Brain pericyte (primary cell): Measurements from ENCODE around the gene EFNA5.
"Not testable (repeated sequence)": the region's sequence is repeated elsewhere in the genome, so short reads cannot be mapped to it uniquely, and the experiment has no call there.

Source experiments
- DNase-seq: peaks from one replicate; pipeline ENCODE4 v3.0.0-alpha.2; 2012; ENCODE audit warnings: low read depth, low spot score

The EFNA5 gene

DNA sequence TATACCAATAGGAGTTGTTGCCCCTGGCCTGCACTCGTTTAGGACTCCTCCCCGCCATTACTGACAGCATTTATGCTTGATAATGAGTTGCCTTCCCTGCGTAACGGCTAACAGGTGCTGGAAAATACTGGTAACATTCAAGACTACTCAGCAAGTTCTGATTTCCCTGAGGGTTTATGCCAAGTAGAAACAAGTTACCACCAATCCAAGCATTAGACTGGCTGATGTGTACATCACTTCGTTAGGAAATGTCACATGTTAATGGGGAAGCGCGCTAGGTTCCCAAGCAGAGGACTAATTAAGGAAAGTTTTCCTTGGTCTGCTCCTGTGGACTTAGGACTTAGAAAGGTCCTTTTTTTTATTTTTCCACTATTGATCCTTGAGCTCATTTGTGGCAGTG is 302.1 kb downstream of the EFNA5 start:
- DNase-seq, result no peak

DNA sequence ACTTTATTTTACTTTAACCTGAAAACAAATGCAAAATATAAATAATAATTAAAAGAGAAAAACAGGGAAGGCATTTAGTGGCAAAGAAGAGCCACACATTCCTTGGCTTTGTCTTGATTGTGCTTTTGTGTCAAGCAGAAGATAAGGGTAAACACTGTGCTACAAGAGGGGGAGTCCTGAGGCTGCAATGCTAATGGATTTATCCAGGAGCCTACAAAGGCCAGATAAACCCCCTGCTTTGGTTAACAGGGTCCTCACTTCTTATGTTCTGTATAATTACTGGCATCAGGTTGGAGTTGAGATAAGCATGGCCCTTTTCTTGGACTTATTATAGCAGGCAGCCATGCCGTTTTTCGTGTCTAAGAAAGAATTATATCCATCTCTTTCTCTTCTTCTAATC is 302.8 kb downstream of the EFNA5 start:
- DNase-seq, result no peak

DNA sequence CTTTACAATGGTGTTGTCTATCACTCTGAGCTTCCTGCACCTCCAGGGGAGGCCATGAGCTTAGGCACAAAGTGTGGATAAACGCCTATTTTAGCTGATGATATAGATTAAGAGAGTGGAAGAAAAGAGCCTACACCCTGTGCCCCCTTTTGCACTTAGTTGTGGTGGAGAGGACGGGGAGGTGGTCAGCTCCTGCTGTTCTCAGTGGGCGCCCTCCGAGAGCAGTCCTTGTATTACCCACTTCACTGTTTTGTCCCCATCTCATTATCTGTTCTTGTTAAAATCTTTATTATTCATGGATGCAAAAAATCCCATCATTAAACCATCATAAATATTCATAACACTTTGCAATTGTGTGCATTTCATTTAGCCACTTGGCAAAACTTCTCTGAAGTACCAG is 303.3 kb downstream of the EFNA5 start:
- no peak for DNase-seq

DNA sequence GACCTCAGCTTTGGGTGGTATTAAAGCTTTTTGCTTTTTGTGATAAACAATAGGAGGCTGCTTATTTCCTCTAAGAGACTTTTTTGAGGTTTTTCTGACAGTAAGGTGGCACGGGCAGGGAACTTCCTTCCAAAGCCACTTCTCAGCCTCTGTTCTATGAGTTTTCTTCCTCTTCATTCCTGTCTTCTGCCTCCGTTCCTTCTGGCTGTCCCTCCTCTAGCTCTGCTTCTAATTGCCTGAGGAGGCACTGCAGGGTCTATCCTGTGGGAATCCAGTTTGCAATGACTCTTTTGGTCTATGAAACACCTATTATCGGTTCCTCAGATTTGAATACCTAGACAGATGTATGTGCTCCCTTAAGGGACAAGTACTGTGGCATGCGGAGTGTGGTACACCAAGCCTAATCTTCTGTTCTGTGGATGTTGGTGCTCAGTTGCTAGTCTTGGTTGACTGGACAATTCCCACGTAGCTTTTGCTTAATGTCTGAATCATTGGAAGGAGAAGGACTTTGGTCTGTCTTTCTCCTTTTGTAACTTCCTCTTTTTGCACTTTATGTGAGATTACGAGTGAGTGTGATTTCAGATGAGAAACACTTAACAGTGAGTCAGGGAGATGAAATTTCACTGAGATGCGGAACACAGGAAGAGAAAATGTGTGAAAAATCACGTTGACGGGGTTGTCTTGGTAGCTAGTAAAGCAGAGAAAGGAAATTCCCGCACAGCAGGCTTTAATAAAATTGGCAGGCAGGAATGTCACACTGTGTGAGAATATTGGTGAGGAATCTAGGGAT is 305.2 kb downstream of the EFNA5 start:
- DNase-seq, result no peak

DNA sequence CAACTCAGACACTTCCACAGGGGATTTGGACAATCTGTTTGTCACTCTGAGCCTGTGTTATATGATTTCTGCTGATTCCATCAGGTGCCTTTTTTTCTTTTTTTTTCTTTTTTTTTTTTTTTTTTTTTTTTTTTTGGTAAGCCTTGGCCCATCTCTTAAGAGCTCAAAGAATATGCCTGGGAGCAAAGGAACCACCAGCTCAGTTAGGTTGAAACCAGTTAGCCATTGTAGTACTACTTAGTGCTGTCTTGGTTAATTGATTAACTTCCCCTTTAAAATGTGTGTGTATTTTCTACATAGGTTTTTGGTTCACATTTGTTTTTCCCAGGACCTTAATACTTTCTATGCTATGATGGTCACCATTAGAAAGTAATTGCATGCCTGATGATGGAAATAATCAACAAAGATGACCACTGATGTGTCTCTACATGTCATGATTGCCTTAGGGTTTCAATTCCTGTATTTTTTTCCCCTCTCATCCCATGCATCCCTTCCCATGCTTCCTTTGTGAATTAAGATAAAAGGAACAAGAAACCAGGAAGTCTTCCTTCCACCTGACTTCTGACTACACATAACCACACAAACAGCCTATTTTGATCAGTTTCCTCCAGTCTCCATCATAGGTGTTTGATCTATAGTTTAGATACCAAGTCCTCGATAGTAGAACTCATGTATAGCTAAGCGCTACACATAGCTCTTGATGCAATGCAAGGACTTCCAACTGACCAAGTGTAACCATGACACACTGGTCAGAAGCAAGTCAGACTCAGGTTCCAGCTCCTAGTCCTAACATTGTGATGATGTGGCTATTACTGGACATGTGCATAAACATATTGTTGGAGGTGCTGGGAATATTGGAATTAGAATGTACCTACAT is 306.1 kb downstream of the EFNA5 start:
- DNase-seq, result no peak

DNA sequence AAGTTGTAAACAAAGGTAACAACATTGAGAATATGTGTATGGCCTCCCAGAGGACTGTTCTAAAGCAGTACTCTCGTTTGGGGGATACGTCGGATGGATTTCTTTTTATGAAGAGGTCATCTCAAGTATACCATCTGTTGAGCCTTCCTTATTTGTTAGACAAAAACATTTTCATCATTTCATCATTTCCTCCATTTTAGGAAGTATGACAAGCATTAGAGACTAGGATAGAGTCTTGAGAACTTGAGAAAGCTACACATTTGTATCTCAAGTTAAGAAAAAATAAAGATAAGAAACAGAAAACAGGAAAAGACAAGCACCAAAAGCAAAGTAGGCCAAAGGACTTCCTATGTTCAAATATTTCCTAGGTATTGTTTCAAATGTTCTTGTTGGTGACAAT is 307.0 kb downstream of the EFNA5 start:
- no peak for DNase-seq

DNA sequence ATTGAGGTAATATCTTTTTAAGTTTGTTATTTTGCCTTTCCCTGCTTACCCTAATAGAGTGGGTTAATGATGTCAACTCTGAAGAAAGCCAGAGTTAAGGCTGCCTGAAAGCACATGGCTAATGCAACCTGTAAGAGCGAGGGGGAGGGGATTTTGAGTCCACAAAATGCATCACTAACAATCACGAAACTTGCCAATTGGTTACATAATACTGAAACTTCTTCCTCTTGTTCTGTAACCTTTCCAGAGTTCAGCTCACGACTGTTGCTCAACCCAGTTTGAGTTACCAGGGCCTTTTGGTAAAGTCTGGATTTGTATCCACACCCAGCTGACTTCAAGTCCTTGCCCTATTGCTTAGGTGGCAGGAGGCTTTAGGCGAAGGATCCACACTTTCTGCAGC is 308.8 kb downstream of the EFNA5 start:
- no peak for DNase-seq

DNA sequence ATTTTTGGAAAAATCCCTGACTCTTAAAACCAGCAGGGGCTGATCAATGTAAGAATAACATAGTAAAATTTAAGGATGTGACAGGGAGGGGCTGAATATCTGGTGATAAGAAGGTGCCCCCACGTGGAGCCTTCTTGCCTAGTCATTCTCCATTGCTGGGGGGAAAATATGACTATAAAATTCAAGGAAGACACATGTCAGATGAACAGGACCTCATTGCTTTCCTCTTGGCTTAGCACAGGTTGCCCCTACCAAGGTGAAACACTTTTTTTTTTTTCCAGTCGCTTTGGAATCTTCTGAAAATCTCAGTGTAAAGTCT is 310.9 kb downstream of the EFNA5 start:
- DNase-seq, result no peak

DNA sequence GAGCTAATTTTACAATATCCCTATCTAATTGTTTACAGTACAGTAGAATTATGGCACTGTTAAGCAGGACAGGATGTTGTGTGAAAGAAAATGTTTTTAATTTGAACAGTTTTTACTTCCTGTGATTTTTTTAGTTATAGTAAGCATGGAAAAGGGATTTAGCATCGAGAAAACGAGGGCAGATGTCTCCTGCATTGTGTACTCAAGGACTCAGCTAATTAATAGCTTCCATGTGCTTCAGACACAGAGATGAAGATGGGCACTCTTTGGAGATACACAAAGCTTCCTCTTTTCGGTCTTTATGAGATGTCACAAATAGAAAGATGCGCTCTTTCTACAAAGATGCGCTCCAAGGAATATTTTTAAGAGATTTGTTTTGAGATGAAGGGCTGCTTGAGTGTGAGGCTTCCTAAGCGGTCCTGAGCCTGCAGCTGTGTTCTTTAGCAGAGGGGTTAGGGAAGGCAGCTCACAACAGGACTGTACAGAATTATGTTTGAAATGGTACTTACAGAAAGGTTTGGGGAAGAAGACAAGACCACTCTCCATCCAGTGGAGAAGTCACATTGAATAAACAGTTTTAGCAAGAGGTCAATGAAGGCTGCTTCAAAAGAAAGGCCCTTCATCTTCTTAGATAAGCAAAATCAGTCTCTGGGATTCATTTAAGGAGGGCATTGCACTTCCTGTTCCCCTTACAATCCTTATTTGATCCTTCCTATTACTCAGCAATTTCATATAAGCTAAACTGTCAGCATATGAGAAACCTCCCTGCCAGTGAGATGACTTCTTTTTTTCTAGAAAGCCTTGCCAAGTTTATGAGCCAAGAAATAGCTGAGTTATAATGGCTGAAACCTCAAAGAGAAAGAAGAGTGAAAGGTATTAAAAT is 311.5 kb downstream of the EFNA5 start:
- DNase-seq, result no peak

DNA sequence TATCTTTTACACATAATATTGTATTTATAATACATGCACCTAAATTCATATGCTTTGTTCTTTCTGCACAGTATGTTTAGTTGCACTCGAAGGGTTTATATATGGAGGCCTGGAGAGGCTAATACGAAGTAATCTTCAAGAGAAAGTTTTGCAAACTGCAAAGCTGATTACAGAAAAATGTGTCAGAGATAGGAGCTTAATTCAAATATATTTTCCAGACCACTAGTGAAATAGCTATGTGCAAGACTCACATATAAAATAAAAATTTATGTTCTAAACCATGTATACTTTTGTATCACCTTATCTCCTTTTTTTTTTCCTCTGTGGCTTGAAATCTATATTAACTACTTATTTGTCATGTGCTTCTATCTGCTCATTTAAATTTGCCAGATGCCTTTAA is 313.8 kb downstream of the EFNA5 start:
- no peak for DNase-seq

DNA sequence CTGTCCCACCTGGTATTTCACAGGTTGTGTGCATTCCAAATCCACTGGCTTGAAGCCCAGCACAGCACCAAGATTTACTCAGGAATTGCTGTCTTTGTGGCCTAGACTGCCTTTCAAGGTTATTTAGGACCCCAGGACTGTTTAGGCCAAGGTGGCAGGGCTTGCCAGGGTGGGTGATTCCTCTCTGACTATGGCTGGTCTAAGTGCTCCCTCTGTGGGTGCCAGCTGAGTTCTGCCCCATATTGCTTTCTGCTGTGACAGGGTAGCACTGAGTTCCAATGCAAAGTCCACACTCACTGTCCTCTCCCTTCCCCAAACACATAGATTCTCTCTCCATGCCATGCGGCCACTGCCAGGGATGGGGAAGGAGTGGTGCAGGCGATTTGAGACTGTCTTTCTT is 318.2 kb downstream of the EFNA5 start:
- DNase-seq, result no peak

DNA sequence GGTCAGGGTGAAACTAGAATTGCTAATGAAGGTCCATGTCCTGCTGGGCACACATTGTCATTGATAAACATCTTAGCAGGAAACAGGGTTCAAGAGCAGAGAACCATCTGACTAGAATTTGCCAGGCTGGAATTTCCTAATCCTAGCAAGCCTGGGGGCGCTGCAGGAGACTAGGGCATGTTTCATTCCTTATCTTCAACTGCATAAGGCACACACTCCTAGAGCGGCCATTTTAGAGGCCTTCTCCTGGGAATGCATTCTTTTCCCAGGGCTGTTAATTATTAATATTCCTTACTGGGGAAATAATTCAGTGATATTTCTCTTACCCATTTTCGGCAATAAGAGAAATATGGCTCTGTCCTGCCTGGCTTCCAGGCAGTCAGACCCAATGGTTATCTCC is 324.2 kb downstream of the EFNA5 start:
- not testable (repeated sequence) for DNase-seq

DNA sequence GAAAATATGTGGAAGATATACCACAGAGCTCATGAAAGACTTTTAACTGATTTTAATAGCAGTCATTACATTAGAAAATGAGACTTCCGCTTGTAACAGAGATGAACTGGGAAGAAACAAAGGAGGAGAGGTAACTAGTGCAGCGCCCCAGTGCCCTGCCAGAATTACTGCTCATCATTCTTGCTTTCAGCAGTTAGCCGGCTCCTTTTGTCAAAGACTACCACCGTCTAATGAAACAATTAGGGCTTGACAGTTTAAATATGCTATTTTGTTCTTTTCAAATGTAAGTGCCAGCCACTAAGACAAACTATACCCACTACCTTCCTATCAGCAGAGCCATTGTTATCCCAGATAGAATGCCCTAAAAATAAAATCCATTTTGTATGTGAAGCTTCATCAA is 328.4 kb downstream of the EFNA5 start:
- no peak for DNase-seq

DNA sequence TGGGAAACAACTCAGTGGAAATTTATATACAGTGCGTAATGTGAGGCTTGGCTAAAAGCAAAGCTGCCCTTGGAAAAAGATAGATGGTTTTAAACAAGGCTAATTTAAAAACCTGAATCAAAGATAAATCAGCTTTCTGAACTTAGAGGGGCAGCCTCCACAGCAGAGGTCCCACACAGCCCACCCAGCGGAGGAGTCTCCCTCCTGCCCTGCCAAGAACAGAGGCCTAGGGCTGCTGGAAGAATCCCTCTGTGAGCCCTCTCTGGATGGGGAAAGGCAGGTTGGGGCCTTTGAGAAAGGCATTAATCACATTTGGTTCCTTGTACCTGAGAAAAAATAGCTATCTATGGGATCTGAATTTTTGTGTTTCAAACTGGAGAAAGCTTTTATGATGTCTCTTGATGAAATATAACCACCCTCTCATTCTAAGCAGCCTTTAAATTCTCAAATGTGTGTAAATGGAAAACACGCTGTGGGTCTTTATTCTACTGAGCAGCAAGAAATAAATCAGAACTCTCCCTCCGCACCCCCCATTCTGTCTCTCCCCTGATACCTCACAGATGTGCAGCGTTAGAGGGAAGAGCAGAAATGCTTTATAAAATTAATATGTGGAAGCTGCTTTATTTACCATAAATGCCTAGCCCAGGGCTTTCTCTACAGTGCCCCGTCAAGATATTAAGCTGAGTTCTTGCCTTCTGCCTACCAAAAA is 329.2 kb downstream of the EFNA5 start:
- no peak for DNase-seq

DNA sequence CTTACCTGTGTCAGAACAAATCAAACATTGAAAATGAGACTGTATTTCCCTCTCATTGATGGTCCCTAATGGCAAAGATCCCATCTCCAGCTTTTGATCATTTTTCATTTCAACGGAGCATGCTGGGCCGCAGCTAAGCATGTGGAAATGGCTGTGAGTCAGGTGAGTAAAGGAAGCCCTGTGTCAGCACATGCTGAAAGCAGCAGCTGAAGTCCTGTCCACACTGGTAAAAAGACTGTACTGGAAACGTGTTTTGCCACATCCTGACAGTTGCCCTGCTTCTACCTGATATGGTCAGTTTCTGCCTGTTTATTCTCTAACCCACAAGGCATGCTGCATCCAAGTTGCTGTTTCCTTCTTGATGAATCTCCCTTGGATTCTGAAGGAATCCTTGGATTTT is 330.1 kb downstream of the EFNA5 start:
- no peak for DNase-seq

DNA sequence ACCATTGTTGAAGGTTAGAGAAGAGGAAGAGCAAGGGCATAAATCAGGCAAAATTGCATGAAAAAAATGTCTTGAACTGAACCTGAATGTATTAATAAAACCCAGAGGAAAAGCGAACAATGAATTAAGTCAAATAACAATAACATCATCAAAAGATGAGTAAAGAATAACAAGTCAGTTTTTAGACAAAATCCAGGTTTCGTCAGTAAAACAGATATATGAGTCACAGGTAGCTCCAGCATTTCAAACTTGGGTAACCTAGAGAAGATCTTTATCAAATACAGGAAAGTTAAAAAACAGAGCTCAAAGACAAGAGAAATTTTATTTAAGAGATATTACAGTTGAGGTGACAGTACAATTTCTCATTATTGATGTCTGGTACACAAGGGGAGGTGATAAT is 332.4 kb downstream of the EFNA5 start:
- DNase-seq, result no peak

DNA sequence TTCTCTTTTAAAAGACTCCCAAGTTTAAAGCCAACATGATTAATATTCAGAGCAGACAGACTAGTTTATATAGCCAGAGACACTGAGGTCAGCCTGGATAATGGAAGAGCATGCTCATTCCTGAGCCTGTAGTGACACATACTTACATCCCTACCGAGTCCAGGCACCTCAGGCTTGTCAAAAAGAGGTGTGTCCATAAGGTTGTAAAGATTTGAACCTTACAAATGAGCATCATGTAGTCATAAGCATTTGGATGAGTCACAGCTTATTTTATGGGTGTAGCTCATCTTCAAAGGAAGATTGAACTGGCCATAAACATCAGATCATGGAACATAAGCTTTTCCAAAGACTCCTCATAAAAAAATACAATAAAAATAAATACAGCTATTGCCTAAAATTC is 333.5 kb downstream of the EFNA5 start:
- no peak for DNase-seq

DNA sequence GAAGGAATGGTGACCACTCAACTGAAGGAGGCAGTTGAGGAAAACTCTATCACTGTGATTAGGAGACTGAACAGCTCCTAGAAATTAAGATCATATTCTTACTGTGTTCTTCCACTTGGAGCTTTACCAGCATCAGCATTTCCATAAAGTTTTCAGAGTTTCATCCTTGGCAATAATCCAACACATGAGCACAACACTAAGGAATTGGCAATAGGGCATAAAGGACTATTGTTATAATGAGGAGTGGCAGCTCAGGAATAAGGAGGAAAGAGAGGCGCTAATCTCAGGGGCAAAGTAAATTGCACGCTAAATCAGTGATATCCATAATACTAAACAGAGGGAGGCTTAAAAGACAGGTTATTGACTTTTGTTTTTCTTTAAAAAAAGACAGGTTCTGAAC is 338.9 kb downstream of the EFNA5 start:
- DNase-seq, result no peak

DNA sequence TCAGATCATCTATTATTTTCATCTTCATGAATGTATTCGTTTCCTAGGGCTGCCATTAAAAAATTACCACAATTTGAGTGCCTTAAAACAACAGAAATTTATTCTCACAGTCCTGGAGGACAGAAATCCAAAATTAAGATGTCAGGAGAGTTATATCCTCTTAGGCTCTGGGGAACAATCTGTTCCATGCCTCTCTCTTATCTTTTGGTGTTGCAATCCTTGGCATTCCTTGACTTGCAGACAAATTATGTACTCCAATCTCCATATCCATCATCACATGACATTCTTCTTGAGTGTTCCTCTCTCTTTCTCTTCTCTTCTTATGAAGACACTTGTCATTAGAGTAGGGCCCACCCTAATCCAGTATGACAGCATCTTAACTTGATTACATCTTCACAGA is 339.4 kb downstream of the EFNA5 start:
- no peak for DNase-seq

DNA sequence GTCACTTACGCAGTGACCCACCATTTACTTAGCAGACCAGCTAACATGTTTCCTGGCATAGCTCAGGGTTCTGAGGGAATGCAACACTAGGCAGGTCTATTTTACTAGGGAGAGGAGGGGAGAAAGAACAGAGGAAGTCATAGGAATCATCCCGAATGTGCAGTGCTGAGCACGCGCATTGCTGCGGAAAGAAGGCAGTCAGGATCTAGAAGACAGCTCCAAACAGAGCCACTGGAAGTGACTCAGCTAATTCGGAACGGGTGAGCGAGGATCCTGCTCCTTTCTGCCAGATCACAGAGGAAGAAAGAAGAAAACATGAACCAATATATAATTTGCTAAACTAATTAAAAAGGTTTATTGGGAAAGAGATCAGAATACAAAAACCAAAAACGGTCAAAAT is 339.8 kb downstream of the EFNA5 start:
- no peak for DNase-seq

DNA sequence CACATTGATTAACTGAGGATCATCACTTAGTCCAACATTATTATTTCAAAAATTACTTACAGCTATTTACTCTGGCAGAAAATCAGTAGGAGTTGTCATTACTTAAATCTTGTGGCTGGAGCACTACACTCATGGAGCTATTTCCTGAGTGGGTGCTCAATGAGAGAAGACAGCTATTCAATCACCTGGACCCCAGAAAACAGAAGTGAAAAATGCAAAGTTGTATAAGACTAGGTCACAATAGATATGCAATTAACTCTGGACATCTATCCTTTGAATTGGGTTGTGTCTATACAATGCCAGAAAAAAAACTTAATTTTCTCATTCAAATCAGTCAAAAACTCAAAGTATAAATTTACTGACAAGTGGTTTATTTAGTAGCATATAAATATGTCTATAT is 340.9 kb downstream of the EFNA5 start:
- no peak for DNase-seq
